ENCODE data around the gene RGS18.
"Not testable (repeated sequence)": the region's sequence is repeated elsewhere in the genome, so short reads cannot be mapped to it uniquely, and the experiment has no call there.

- TF ChIP-seq CTCF, EP300, POLR2A (IDR thresholded peaks at IDR 0.05): not testable (repeated sequence)
Observed at GRCh38 chr1:192227980-192228379, 69.7 kb downstream of the RGS18 start.
